ENCODE data around the gene OXER1. TPM values are rescaled to one million over a fixed set of nuclear protein-coding genes. Genes with fewer than 3 reads are reported as not detected.

OXER1 gene
- total RNA-seq, 2 donors from 2014 or later = 0.47 to 0.48 TPM

DNA sequence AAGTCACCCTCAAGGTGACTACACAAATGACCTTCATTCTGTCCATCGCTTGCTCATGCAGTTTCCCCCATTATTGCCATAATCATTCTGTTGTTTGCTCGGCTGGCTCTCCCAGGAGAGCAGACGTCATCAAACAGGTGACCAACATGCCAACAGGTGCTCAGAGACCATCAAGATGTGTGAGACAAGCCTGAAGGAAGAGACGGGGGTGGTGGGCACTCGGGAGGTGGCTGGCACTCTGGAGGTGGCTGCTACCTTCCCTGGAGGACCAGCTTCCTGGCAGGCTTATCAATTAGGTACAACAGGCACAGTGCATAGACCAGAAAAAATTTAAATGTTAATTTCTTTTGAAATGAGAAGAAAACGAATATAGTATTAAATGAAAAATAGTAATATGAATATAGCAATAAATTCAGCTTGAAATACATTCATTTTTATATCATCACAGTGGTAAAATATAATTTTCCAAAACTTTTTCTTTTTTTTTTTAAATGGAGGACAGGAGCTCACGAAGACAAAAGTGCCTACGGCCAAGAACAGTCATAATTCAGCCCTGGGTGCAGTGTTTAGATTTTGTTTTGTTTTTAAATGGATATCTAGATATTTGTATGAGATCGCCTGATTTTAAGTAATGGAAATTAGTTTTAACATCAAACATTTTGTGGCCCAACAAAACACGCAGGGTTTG is 45.3 kb upstream of the OXER1 start:
- no peaks in the 10 kb centered on the region for H3K36me3 ChIP-seq
- H3K4me3 ChIP-seq = peak overlapping the region; percentile 68 to 71
- H3K27me3 ChIP-seq = no peaks in the 10 kb centered on the region
- H3K27ac ChIP-seq = peak overlapping the region; percentile 99 to 100
- DNase-seq (ENCODE audit: low spot score) = no peak
- peaks cover 0 to 16% of the 10 kb centered on the region in 2 donors for H3K4me1 ChIP-seq
- TF ChIP-seq, protein P1, sequence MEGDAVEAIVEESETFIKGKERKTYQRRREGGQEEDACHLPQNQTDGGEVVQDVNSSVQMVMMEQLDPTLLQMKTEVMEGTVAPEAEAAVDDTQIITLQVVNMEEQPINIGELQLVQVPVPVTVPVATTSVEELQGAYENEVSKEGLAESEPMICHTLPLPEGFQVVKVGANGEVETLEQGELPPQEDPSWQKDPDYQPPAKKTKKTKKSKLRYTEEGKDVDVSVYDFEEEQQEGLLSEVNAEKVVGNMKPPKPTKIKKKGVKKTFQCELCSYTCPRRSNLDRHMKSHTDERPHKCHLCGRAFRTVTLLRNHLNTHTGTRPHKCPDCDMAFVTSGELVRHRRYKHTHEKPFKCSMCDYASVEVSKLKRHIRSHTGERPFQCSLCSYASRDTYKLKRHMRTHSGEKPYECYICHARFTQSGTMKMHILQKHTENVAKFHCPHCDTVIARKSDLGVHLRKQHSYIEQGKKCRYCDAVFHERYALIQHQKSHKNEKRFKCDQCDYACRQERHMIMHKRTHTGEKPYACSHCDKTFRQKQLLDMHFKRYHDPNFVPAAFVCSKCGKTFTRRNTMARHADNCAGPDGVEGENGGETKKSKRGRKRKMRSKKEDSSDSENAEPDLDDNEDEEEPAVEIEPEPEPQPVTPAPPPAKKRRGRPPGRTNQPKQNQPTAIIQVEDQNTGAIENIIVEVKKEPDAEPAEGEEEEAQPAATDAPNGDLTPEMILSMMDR (IDR thresholded peaks at IDR 0.05) = no peak
- H3K9me3 ChIP-seq = no peaks in the 10 kb centered on the region

DNA sequence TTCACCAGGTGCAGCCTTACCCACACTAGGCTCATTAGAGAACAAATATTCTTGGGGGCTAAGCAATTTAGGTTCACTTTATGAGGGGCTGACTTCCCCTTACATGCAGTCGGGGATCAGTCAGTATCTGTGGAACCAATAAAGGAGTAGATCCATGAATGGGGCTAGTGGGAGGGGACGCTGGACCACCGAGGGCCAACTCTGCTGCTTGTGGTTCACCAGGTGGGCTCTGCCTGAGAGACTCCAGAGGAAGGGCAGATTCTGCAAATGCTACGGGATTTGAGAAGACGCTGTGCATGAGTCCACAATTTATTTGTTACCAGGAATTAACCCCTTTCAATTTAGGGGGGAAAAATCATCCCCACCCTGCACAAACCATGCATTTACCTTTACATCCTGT is 44.4 kb upstream of the OXER1 start:
- no peak for DNase-seq (ENCODE audit: low spot score)
- Histone ChIP-seq H3K4me3 (no peak overlapping the region), H3K27ac (no peak overlapping the region), H3K9me3 (no peaks in the 10 kb centered on the region), H3K36me3 (no peaks in the 10 kb centered on the region), H3K27me3 (no peaks in the 10 kb centered on the region), H3K4me1 (peaks cover 0 to 16% of the 10 kb centered on the region in 2 donors)
- TF ChIP-seq, protein P1 (IDR thresholded peaks at IDR 0.05) = no peak

DNA sequence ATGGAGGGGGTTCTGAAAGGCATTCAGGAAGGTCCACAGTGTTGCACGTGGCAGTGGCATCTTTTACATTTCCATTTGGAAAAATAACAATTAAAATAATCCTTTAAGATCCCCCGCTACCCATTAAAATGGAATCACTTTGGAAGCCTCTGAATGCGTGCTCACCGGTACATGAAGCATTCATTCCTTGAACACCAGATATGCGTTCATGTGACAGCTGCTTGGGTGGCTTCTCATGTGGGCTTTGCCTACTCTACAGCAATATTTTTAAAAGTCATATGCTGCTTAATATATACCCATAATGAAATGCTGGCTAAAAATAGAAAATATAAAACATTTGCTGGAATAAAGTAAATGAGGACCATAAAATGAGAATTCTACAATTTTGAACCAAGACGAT is 42.9 kb upstream of the OXER1 start:
- Histone ChIP-seq H3K36me3 (no peaks in the 10 kb centered on the region), H3K4me3 (no peak overlapping the region), H3K4me1 (peaks cover 0 to 15% of the 10 kb centered on the region in 2 donors), H3K9me3 (no peaks in the 10 kb centered on the region), H3K27me3 (no peaks in the 10 kb centered on the region), H3K27ac (no peak overlapping the region)
- no peak for DNase-seq (ENCODE audit: low spot score)
- TF ChIP-seq, protein P1 (IDR thresholded peaks at IDR 0.05) = no peak

DNA sequence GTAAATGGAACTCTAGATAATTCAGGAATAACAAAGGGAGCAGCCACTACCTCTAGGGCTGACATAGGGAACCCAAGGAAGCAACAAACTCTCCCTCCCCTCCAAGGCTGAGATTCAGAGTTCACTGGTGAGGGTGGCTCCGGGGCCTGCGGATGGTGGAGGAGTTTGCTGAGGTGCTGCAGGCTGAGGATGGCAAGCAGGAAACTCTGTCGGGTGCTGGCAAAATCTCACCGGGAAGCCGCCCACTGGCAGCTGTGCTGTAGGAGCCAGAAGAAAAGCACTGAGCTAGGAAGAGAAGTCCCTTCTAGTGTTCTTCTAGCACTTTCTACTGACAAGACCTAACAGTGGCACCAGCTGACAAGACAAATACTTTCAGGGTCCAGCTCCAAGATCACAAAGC is 41.0 kb upstream of the OXER1 start:
- Histone ChIP-seq H3K27me3 (no peaks in the 10 kb centered on the region), H3K36me3 (no peaks in the 10 kb centered on the region), H3K27ac (no peak overlapping the region), H3K4me1 (peaks cover 0 to 17% of the 10 kb centered on the region in 2 donors), H3K4me3 (no peak overlapping the region), H3K9me3 (no peaks in the 10 kb centered on the region)
- DNase-seq (ENCODE audit: low spot score) = no peak
- TF ChIP-seq, protein P1 (IDR thresholded peaks at IDR 0.05) = no peak

DNA sequence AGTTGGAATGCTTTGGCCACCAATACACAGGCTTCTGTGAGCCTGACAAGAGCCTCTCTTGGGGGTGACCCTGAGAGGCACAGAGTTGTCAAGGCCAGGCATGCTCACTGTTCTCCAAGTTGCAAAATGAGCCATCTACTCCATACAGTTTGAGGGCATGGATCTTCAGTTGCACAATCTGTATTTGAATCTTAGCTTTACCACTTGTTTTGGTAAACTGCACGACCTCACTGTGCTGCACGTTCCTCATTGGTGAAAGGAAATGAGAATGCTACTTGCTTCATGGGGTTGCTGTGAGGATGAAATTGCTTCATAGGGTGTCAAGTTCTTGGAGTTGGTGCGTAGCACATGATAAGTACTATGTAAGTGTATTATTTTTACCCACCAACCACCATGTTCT is 40.4 kb upstream of the OXER1 start:
- no peaks in the 10 kb centered on the region for H3K9me3 ChIP-seq
- no peak overlapping the region for H3K27ac ChIP-seq
- H3K4me3 ChIP-seq = no peak overlapping the region
- TF ChIP-seq, protein P1 (IDR thresholded peaks at IDR 0.05) = no peak
- no peak for DNase-seq (ENCODE audit: low spot score)
- H3K36me3 ChIP-seq = no peaks in the 10 kb centered on the region
- H3K4me1 ChIP-seq = peaks cover 0 to 15% of the 10 kb centered on the region in 2 donors
- no peaks in the 10 kb centered on the region for H3K27me3 ChIP-seq

DNA sequence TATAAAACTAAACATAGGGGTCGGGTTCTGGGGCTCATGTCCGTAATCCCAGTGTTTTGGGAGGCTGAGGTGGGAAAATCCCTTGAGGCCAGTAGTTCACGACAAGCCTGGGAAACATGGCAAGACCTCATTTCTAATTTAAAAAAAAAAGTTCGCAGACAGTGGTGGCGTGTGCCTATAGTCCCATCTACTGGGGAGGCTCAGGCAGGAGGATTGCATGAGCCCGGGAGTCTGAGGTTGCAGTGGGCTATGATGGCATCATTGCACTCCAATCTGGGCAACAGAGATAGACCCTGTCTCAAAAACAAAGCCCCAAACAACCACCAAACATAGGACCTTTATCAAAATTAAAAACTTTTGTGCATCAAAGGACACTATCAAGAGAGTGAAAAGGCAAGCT is 38.2 kb upstream of the OXER1 start:
- TF ChIP-seq, protein P1 (IDR thresholded peaks at IDR 0.05) = no peak
- H3K4me3 ChIP-seq = no peak overlapping the region
- DNase-seq (ENCODE audit: low spot score) = no peak
- H3K36me3 ChIP-seq = no peaks in the 10 kb centered on the region
- no peaks in the 10 kb centered on the region for H3K27me3 ChIP-seq
- H3K27ac ChIP-seq = no peak overlapping the region
- no peaks in the 10 kb centered on the region for H3K9me3 ChIP-seq
- H3K4me1 ChIP-seq = peaks cover 0 to 9% of the 10 kb centered on the region in 2 donors

Measured in right atrium auricular region (tissue), 2 donors.